Endothelial cell of umbilical vein (primary cell): Measurements from ENCODE around the gene CLIP2. TPM values are rescaled to one million over a fixed set of nuclear protein-coding genes. Genes with fewer than 3 reads are reported as not detected.

Experiments used
- BruUV-seq: library from RNA; stranded (reverse); fragments of 400-500 nt; replicated peaks from 2 replicates; lab custom pipeline; 2021; lab: Mats Ljungman, UMichigan
- CTCF ChIA-PET: fragments of 300-600, 350-600 bp; sonication (Branson Sonifier 250); formaldehyde crosslinking; loops from one replicate; lab custom pipeline; 2021; ENCODE audit warnings: antibody characterized with exemption, inconsistent platforms; lab: Charles Lee
- POLR2A ChIA-PET: fragments of 300-600, 350-600 bp; sonication (Branson Sonifier 250); formaldehyde crosslinking; loops from one replicate; lab custom pipeline; 2021; ENCODE audit warnings: antibody characterized with exemption, inconsistent platforms; lab: Charles Lee
- DNase-seq: peaks from one replicate; pipeline ENCODE4 v3.0.0-alpha.2; 2011; ENCODE audit warnings: low read depth, low spot score
- FAIRE-seq: peaks from 2 replicates; lab custom pipeline; 2011; peaks lifted over from hg19 to GRCh38; lab: Jason Lieb, UNC
- H2AFZ ChIP-seq: 2 replicates; pipeline ENCODE4 v1.6.0; 2012; ENCODE audit warnings: low read depth, low read length, control low read depth, inconsistent platforms
- H3K27ac ChIP-seq: 2 replicates; pipeline ENCODE4 v1.5.1; 2011; ENCODE audit warnings: low read depth, mild to moderate bottlenecking, control low read depth, low read length, moderate library complexity; ENCODE audit not compliant: insufficient read depth
- H3K27me3 ChIP-seq, 2 experiments: 2 replicates each; pipeline versions ENCODE4 v1.6.0 to v1.6.1; 2011; ENCODE audit warnings: low read length in 2 of 2, mixed read lengths in 1 of 2; ENCODE audit not compliant: control insufficient read depth in 2 of 2, insufficient read depth in 2 of 2
- H3K36me3 ChIP-seq, 2 experiments: 2 replicates in 1 of 2; 3 replicates in 1 of 2; pipeline ENCODE4 v1.5.1; 2011; ENCODE audit warnings: low read length in 2 of 2, mild to moderate bottlenecking in 1 of 2, moderate library complexity in 1 of 2; ENCODE audit not compliant: control insufficient read depth in 2 of 2, insufficient read depth in 2 of 2; ENCODE audit errors: extremely low read depth in 1 of 2
- H3K4me1 ChIP-seq: 3 replicates; pipeline ENCODE4 v1.5.1; 2011; ENCODE audit warnings: mild to moderate bottlenecking, low read length; ENCODE audit not compliant: control insufficient read depth, insufficient read depth; ENCODE audit errors: extremely low read depth
- H3K4me2 ChIP-seq: 2 replicates; pipeline ENCODE4 v1.6.1; 2011; ENCODE audit warnings: low read length, control low read depth, mixed read lengths; ENCODE audit not compliant: insufficient read depth
- H3K4me3 ChIP-seq, 3 experiments: fragments of 200-600 bp in 1 of 3; sonication (generic), shearing (Covaris generic) in 1 of 3; replicated peaks in 1 of 3; 2 replicates each; pipeline ENCODE4 v1.5.1; 2011 to 2016; ENCODE audit warnings: control low read depth in 3 of 3, low read length in 3 of 3, mild to moderate bottlenecking in 2 of 3, inconsistent platforms in 1 of 3, low read depth in 1 of 3, moderate library complexity in 1 of 3; ENCODE audit not compliant: insufficient read depth in 1 of 3
- H3K79me2 ChIP-seq: 2 replicates; pipeline ENCODE4 v1.6.0; 2012; ENCODE audit warnings: low read length, inconsistent platforms; ENCODE audit not compliant: control insufficient read depth, insufficient read depth
- H3K9ac ChIP-seq: replicated peaks from 2 replicates; pipeline ENCODE3; 2011; ENCODE audit warnings: low read length, control low read depth; ENCODE audit not compliant: insufficient read depth; ENCODE audit errors: extremely low read depth
- H3K9me1 ChIP-seq: replicated peaks from 3 replicates; pipeline ENCODE4 v1.6.0; 2011; ENCODE audit warnings: mild to moderate bottlenecking, low read length; ENCODE audit not compliant: control insufficient read depth, insufficient read depth; ENCODE audit errors: extremely low read depth
- H3K9me3 ChIP-seq: replicated peaks from 2 replicates; pipeline ENCODE4 v1.5.1; 2012; ENCODE audit warnings: low read length, inconsistent platforms; ENCODE audit not compliant: control insufficient read depth, insufficient read depth
- H4K20me1 ChIP-seq: replicated peaks from 2 replicates; pipeline ENCODE3; 2011; ENCODE audit warnings: mild to moderate bottlenecking, low read length; ENCODE audit not compliant: control insufficient read depth, insufficient read depth; ENCODE audit errors: extremely low read depth
- CTCF ChIP-seq, 2 donors: IDR thresholded peaks; 1 replicate in 1 of 2; 2 replicates in 1 of 2; pipeline ENCODE4 v1.5.1; 2011; ENCODE audit warnings: low read length in 2 of 2, mild to moderate bottlenecking in 2 of 2, moderate library complexity in 2 of 2, control low read depth in 1 of 2, inconsistent platforms in 1 of 2, low read depth in 1 of 2; ENCODE audit not compliant: insufficient read depth in 1 of 2; ENCODE audit errors: extremely low read depth in 1 of 2
- EZH2 ChIP-seq: IDR thresholded peaks from 2 replicates; pipeline ENCODE4 v1.6.1; 2012; ENCODE audit warnings: borderline replicate concordance, low read depth, mild to moderate bottlenecking, moderate library complexity, low read length, inconsistent platforms; ENCODE audit not compliant: severe bottlenecking
- FOS ChIP-seq: IDR thresholded peaks from 2 replicates; pipeline ENCODE4 v1.6.1; 2011; ENCODE audit warnings: mild to moderate bottlenecking, low read length, moderate library complexity, borderline replicate concordance; ENCODE audit not compliant: insufficient read depth
- GATA2 ChIP-seq: IDR thresholded peaks from 2 replicates; pipeline ENCODE4 v1.7.0; 2011; ENCODE audit warnings: low read depth, mild to moderate bottlenecking, moderate library complexity, mixed read lengths, low read length; ENCODE audit not compliant: insufficient read length, insufficient read depth
- JUN ChIP-seq: IDR thresholded peaks from 2 replicates; pipeline ENCODE4 v1.6.1; 2011; ENCODE audit warnings: borderline replicate concordance, low read depth; ENCODE audit not compliant: insufficient read length, insufficient read depth
- MAX ChIP-seq: IDR thresholded peaks from 2 replicates; pipeline ENCODE4 v1.6.1; 2011; ENCODE audit not compliant: insufficient read depth, insufficient read length
- MYC ChIP-seq: IDR thresholded peaks from one replicate; pipeline ENCODE4 v1.6.1; 2011; ENCODE audit warnings: mild to moderate bottlenecking, low read depth, low read length
- POLR2A ChIP-seq: IDR thresholded peaks from 2 replicates; pipeline ENCODE4 v1.6.1; 2012; ENCODE audit warnings: low read depth, mild to moderate bottlenecking, control low read depth, low read length
- POLR2AphosphoS5 ChIP-seq: IDR thresholded peaks from 2 replicates; pipeline ENCODE4 v1.6.1; 2012; ENCODE audit warnings: low read depth, mild to moderate bottlenecking, control low read depth, low read length, moderate library complexity; ENCODE audit not compliant: insufficient read depth
- dilution Hi-C: fragments of 300-500 bp; cut with MboI; formaldehyde crosslinking; loops from one replicate; pipeline ENCODE4 v1.15.0; 2019; ENCODE audit warnings: low sequenced_read_pairs; ENCODE audit not compliant: extremely low pct_ligation_motif_present
- intact Hi-C: fragments of 100-400 bp; cut with micrococcal nuclease; formaldehyde crosslinking; loops from one replicate; pipeline ENCODE4 v1.10.0; 2022
- polyA plus RNA-seq, 4 experiments: library from polyadenylated mRNA; depleted of rRNA in 3 of 4; stranded (reverse) in 3 of 4; unstranded in 1 of 4; fragments of >200 nt; gene quantifications; 2 replicates each; pipeline versions ENCODE4 v1.2.1 to v1.2.3, GENCODE V29; 2011 to 2012; ENCODE audit warnings: missing spikeins in 1 of 4
- total RNA-seq: library from RNA; stranded (reverse); gene quantifications from 2 replicates; pipeline ENCODE4 v1.2.3, GENCODE V29; 2021

CLIP2 gene
- total and polyA plus RNA-seq, 2 donors (not counting 3 experiments of a cell fraction or from before 2014, with no cell fraction given), result 8.3 to 37.1 TPM

- FAIRE-seq, result no peak
- H3K27me3 ChIP-seq, result no peaks in the 10 kb centered on the region
- no peaks in the 10 kb centered on the region for H3K9me1 ChIP-seq
- ChIA-PET CTCF (interaction anchor here (1.1 to 2.5 kb wide), 4 partner anchors 13 to 144 kb away, joined by 3 to 11 read pairs (median 7); no protein-coding TSS in a partner anchor), POLR2A (interaction anchor here (0.6 kb wide), 1 partner anchor 114 kb away, joined by 11 read pairs; no protein-coding TSS in a partner anchor)
- peak overlapping the region; percentile 43 for H3K9ac ChIP-seq
- intact Hi-C loops, result no loop called here
- BruUV-seq, result no TSS peak
- H3K4me1 ChIP-seq, result peaks cover 22% of the 10 kb centered on the region
- no peaks in the 10 kb centered on the region for H3K9me3 ChIP-seq
- peak overlapping the region; percentile 50 for H2AFZ ChIP-seq
- H3K27ac ChIP-seq, result peak overlapping the region; percentile 16
- H3K4me2 ChIP-seq, result no peak overlapping the region
- dilution Hi-C loops, result no loop called here
- H4K20me1 ChIP-seq, result no peaks in the 10 kb centered on the region
- no peak overlapping the region for H3K4me3 ChIP-seq
- H3K79me2 ChIP-seq, result peaks cover 15% of the 10 kb centered on the region
- TF ChIP-seq EZH2, result no peak
- TF ChIP-seq CTCF (IDR thresholded peaks at IDR 0.05; ENCODE audit: extremely low read depth in 1 of 2, insufficient read depth in 1 of 2, low read depth in 1 of 2, low read length in 2 of 2), result no peak
- TF ChIP-seq JUN, result no peak
- TF ChIP-seq FOS, result no peak
- TF ChIP-seq GATA2, result no peak
- no peak for TF ChIP-seq POLR2AphosphoS5
- TF ChIP-seq POLR2A, result no peak
- no peak for TF ChIP-seq MYC
- TF ChIP-seq MAX, result no peak
- no peaks in the 10 kb centered on the region for H3K36me3 ChIP-seq
- DNase-seq, result peak; percentile 25
These were observed 32.5 kb upstream of the CLIP2 start for GRCh38 chr7:74256491-74257408.
